ENCODE measurements around the gene APBB3.

DNA sequence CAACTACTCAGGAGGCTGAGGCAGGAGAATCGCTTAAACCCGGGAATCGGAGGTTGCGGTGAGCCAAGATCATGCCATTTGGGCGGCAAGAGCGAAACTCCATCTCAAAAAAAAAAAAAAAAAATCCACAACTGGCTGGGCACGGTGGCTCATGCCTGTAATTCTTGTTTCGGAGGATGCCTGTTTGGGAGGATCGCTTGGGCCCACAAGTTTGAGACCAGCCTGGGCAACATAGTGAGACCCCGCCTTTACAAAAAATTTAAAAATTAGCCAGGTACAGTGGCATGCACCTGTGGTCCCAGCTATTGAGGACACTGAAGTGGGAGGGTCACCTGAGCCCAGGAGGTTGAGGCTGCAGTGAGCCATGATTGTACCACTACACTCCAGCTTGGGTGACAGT is 18.8 kb downstream of the APBB3 start:
- TF ChIP-seq ZNF384 (IDR thresholded peaks at IDR 0.05), result no peak
- TF ChIP-seq FOXM1 (IDR thresholded peaks at IDR 0.05; ENCODE audit: borderline replicate concordance), result no peak
- TF ChIP-seq NFRKB (IDR thresholded peaks at IDR 0.05), result no peak
- TF ChIP-seq, protein P1, sequence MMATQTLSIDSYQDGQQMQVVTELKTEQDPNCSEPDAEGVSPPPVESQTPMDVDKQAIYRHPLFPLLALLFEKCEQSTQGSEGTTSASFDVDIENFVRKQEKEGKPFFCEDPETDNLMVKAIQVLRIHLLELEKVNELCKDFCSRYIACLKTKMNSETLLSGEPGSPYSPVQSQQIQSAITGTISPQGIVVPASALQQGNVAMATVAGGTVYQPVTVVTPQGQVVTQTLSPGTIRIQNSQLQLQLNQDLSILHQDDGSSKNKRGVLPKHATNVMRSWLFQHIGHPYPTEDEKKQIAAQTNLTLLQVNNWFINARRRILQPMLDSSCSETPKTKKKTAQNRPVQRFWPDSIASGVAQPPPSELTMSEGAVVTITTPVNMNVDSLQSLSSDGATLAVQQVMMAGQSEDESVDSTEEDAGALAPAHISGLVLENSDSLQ (IDR thresholded peaks at IDR 0.05), result no peak
- TF ChIP-seq FOXK2 (IDR thresholded peaks at IDR 0.05), result no peak
- no peak for TF ChIP-seq SP1 (IDR thresholded peaks at IDR 0.05)
- no peak for TF ChIP-seq LEF1 (IDR thresholded peaks at IDR 0.05; ENCODE audit: borderline replicate concordance)
- no peak for TF ChIP-seq FOXA1 (IDR thresholded peaks at IDR 0.05)
